ENCODE data around the gene NUP93.
"Not testable (repeated sequence)": the region's sequence is repeated elsewhere in the genome, so short reads cannot be mapped to it uniquely, and the experiment has no call there.

The NUP93 gene

DNA sequence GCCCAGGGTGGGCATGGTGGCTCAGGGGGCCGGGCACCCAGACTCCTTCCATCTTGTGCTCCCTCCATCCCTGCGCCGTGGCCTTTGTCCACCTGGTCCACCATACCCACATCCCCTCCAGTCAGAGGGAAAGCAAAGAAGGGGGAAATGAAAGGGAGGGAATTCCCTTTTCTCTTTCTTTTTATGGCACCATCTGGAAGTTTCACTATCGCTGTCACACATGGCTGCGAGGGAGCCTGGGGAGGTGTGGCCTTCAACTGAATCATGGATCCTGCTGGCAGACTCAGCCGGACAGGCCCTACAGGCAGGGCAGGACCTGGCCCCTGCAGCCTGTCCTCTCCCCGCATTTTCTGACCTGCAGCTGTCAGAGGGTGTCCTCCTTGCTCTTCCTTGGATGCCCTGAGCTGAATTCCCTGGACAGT is 141.3 kb downstream of the NUP93 start:
- H3K27ac Mint-ChIP-seq, result peak overlapping the region; percentile 59
- ATAC-seq (peak; percentile 6), DNase-seq (no peak)
- no peaks in the 10 kb centered on the region for H3K36me3 Mint-ChIP-seq (ENCODE audit: low read depth)
- no peaks in the 10 kb centered on the region for H3K27me3 Mint-ChIP-seq
- peaks cover 17% of the 10 kb centered on the region for H3K4me1 Mint-ChIP-seq
- H3K9me3 Mint-ChIP-seq, result no peaks in the 10 kb centered on the region
- H3K4me3 Mint-ChIP-seq, result no peak overlapping the region

DNA sequence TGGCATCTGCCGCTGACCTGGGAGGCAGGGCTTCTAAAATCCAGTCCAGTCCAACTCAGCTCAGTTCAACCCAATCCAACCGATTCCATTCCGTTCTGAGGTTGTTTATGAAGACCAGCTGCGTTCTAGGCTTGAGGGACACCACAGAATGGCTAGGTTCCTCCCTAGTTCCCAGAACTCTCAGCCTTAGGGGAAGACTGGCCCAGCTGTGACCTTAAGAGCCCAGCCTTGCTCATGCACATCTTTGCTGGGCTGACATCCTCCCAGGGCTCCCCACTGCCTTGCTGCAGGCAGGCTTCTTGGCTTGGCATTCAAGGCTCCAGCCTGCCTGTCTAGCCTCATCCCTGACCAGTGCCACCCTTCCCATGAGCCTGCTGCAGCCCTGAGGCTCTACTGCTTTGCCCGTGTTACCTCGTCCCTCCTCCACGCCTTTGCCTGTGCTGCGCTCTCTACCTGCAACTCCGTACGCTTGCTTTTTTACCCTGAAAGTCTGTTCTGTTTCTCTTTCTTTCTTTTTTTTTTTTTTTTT is 143.0 kb downstream of the NUP93 start:
- Mint-ChIP-seq H3K9me3 (no peaks in the 10 kb centered on the region), H3K27me3 (no peaks in the 10 kb centered on the region), H3K4me1 (peaks cover 12% of the 10 kb centered on the region), H3K27ac (no peak overlapping the region), H3K36me3 (ENCODE audit: low read depth) (no peaks in the 10 kb centered on the region), H3K4me3 (no peak overlapping the region)
- DNase-seq (no peak), ATAC-seq (no peak)

DNA sequence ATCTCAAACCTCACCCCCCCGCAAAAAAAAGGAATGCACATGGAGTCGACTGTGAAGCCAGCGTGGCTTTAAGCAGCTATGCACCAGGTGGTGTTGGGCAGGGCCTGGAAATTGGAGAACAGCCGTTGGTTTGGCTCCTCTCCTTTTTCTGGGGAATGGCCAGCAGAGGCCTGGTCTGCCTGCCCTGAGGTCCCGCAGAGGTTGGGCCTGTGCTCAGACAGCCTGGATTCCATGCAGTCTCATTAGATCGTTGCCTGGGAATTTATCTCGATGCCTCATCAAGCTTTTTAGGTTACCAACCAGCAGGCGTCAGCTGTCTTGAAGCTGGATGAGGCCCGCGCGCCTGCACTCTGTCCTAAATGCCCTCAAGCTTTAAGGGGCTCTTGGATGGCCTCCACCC is 144.9 kb downstream of the NUP93 start:
- H3K36me3 Mint-ChIP-seq (ENCODE audit: low read depth), result no peaks in the 10 kb centered on the region
- DNase-seq, result no peak
- H3K27ac Mint-ChIP-seq, result no peak overlapping the region
- no peaks in the 10 kb centered on the region for H3K27me3 Mint-ChIP-seq
- no peak for ATAC-seq
- no peaks in the 10 kb centered on the region for H3K9me3 Mint-ChIP-seq
- H3K4me3 Mint-ChIP-seq, result no peak overlapping the region
- H3K4me1 Mint-ChIP-seq, result peaks cover 9% of the 10 kb centered on the region

DNA sequence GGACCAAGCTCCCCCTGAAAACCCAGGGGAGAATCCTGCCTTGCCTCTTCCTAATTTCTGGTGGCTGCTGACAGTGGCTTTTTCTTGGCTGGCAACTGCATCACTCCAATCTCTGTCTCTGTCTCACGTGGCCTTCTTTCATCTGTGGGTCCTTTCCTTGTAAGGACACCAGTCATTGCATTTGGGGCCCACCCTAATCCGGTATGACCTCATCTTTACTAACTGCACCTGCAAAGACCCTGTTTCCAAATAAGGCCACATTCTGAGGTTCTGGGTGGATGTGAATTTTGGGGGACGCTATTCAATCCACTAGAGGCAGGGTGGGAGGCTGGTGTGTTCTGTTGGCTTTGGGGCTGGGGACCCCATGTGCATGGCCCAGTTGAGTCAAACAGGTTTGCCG is 146.1 kb downstream of the NUP93 start:
- Mint-ChIP-seq H3K27me3 (no peaks in the 10 kb centered on the region), H3K4me1 (peaks cover 3% of the 10 kb centered on the region), H3K9me3 (no peaks in the 10 kb centered on the region), H3K27ac (no peak overlapping the region), H3K4me3 (no peak overlapping the region), H3K36me3 (ENCODE audit: low read depth) (no peaks in the 10 kb centered on the region)
- DNase-seq, result no peak
- ATAC-seq, result no peak

DNA sequence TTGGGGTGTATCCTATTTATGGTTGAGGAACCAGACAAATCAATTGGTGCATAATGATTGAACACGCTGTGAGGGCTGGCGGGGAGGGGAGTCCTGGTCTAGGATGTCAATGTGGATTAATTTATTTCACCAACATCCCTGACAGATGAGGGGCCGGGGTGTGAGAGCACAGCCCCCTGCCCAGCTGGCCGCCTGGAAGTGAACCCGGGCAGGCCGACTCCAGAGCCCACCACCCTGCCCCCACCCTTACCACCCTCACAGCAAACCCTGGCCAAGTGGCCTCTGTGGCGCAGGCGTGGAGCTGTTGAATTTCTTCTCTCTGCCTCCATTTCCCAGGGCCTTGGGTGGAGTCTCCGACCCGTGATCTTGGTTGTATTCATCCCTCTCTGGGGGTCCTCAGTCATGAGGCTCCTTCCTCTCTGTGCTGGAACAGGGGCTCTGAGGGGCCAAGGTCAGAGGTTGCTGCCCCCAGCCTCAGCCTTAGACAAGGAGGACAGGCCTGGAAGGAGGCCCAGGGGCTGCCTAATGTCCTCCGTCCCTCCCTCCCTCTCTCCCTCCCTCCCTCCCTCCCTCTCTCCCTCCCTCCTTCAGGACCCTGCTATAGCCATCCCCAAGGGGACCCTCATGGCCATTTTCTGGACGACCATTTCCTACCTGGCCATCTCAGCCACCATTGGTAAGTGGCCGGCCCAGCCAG is 147.7 kb downstream of the NUP93 start:
- Mint-ChIP-seq H3K27me3 (no peaks in the 10 kb centered on the region), H3K4me3 (no peak overlapping the region), H3K36me3 (ENCODE audit: low read depth) (no peaks in the 10 kb centered on the region), H3K9me3 (no peaks in the 10 kb centered on the region), H3K27ac (no peak overlapping the region), H3K4me1 (no peaks in the 10 kb centered on the region)
- ATAC-seq (no peak), DNase-seq (no peak)

DNA sequence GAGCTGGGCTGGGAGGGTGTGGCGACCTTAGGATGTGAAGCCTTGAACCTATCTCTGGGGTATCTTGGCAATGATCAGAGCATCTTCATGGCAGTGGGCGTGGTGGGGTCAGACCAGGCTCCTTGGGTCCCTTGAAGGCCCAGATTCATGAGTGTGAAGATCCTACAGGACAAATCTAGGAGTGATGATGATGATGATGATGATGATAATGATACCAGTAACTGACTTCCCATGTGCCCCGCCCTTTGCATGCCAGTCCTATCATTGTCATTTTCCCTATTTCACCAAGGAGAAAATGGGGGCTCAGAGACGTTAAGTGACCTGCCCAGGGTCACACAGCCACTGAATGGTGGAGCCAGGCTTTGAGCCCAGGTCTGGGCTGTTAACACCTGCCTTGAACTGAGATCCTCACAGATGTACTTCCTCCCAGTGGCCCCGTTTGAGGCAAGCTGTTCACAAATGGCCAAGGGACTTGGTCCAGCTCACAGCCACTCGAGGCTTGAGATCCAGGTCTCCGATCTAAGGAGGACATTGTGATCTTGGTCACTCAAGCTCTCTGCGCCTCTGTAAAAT is 148.4 kb downstream of the NUP93 start:
- H3K27ac Mint-ChIP-seq, result no peak overlapping the region
- H3K9me3 Mint-ChIP-seq, result no peaks in the 10 kb centered on the region
- no peak overlapping the region for H3K4me3 Mint-ChIP-seq
- no peaks in the 10 kb centered on the region for H3K36me3 Mint-ChIP-seq (ENCODE audit: low read depth)
- DNase-seq, result no peak
- ATAC-seq, result no peak
- H3K27me3 Mint-ChIP-seq, result no peaks in the 10 kb centered on the region
- no peaks in the 10 kb centered on the region for H3K4me1 Mint-ChIP-seq

DNA sequence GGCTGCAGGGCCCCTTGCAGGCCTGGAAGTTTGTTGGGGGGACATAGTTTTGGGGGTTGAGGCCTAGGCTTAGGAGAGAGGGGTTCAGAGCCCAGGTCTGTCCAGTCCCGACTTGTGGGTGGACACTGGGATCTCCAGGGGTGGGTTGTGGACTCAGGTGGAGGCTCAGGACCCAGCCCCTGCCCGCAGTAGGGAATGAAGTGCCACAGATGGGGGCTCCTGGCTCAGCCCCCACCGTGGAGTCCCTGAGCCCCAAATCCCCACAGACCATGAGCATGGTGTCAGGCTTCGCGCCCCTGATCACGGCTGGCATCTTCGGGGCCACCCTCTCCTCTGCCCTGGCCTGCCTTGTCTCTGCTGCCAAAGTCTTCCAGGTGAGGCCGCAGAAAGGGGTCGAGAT is 149.3 kb downstream of the NUP93 start:
- H3K27ac Mint-ChIP-seq, result no peak overlapping the region
- no peaks in the 10 kb centered on the region for H3K36me3 Mint-ChIP-seq (ENCODE audit: low read depth)
- no peaks in the 10 kb centered on the region for H3K27me3 Mint-ChIP-seq
- H3K9me3 Mint-ChIP-seq, result no peaks in the 10 kb centered on the region
- no peaks in the 10 kb centered on the region for H3K4me1 Mint-ChIP-seq
- ATAC-seq (no peak), DNase-seq (no peak)
- H3K4me3 Mint-ChIP-seq, result no peak overlapping the region

DNA sequence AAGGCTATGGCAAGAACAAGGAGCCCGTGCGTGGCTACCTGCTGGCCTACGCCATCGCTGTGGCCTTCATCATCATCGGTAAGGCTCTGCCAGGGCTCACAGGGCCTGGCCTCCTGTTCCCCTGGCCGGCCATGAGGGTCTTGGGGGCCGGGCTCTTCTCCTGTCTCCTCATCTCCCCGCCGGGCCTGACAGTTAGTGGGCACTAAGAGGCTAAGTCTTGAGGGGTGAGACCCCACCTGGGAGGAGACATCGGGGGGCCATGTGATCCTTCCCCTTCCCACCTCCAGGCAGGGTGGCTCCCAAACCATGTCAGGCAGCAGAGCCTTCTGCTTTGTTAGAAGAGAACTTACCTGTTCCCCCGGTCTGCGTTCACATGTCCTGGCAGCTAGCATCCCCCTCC is 150.2 kb downstream of the NUP93 start:
- DNase-seq, result no peak
- Mint-ChIP-seq H3K27me3 (no peaks in the 10 kb centered on the region), H3K4me3 (no peak overlapping the region), H3K36me3 (ENCODE audit: low read depth) (no peaks in the 10 kb centered on the region), H3K27ac (no peak overlapping the region), H3K4me1 (no peaks in the 10 kb centered on the region), H3K9me3 (no peaks in the 10 kb centered on the region)
- ATAC-seq, result no peak

DNA sequence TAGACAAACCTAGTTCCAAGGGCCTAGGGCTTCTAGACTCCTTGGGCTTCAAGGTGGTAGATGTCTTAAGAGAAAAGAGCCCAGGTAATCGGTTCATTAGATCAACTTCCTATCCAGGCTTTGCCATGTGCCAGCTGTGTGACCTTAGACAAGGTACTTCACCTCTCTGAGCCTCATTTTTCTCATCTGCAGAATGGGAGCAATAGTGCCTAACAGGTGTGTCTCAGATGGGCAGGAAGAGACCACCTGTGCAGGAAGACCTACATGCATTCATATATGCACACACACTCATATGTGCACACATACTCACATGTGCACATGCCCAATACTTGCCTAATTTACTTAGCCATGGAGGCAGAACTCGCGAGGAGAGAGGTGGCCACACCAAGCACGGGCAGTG is 150.8 kb downstream of the NUP93 start:
- ATAC-seq (no peak), DNase-seq (no peak)
- Mint-ChIP-seq H3K27me3 (no peaks in the 10 kb centered on the region), H3K9me3 (no peaks in the 10 kb centered on the region), H3K4me1 (no peaks in the 10 kb centered on the region), H3K36me3 (ENCODE audit: low read depth) (no peaks in the 10 kb centered on the region), H3K27ac (no peak overlapping the region), H3K4me3 (no peak overlapping the region)

DNA sequence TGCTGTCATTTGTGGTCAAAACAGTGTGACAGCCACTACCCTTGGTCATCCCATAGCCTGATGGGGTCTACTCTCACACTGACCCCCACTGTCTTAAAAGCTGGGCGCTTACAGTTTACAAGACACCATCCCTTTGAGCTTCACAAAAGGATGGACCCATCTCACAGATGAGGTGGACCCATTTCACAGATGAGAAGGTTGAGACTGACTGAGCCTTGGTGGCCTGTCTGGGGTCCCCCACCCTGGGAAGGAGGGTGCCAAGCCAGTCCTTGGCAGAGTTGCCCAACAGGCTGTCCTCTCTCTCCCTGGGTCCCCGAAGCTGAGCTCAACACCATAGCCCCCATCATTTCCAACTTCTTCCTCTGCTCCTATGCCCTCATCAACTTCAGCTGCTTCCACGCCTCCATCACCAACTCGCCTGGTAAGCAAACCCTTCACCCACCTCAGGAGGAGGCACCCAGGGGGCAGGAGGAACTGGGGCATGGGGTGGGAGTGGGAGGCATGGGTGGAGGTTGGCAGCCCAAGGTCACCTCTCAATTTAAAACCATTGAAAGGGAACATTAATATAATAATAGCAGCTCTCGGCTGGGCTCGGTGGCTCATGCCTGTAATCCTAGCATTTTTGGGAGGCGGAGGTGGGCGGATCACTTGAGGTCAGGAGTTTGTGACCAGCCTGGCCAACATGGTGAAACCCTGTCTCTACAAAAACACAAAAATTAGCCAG is 152.3 kb downstream of the NUP93 start:
- Mint-ChIP-seq H3K4me3 (no peak overlapping the region), H3K9me3 (no peaks in the 10 kb centered on the region), H3K27me3 (no peaks in the 10 kb centered on the region), H3K27ac (no peak overlapping the region), H3K36me3 (ENCODE audit: low read depth) (no peaks in the 10 kb centered on the region), H3K4me1 (no peaks in the 10 kb centered on the region)
- no peak for DNase-seq
- no peak for ATAC-seq

DNA sequence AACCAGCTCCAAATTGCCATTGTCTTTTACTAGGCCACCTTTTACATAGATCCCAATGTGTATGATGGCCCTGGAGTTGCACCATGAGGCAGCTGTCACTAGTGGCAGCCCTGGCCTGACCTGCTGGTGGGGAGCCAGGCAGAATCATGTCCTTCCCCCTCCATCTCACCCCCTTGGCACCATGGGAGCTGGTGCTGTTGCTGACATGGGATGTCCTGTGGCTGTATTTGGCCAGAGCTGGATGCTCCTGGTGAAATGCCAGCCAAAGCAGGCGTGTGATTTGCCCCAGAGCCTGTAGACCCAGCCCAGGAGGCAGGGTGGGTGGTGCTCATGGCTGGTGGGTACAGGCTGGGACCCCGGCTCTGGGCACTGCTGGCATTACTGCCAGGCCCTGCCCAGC is 153.7 kb downstream of the NUP93 start:
- no peaks in the 10 kb centered on the region for H3K9me3 Mint-ChIP-seq
- ATAC-seq (no peak), DNase-seq (no peak)
- no peak overlapping the region for H3K27ac Mint-ChIP-seq
- H3K27me3 Mint-ChIP-seq, result no peaks in the 10 kb centered on the region
- no peaks in the 10 kb centered on the region for H3K36me3 Mint-ChIP-seq (ENCODE audit: low read depth)
- H3K4me3 Mint-ChIP-seq, result no peak overlapping the region
- no peaks in the 10 kb centered on the region for H3K4me1 Mint-ChIP-seq

DNA sequence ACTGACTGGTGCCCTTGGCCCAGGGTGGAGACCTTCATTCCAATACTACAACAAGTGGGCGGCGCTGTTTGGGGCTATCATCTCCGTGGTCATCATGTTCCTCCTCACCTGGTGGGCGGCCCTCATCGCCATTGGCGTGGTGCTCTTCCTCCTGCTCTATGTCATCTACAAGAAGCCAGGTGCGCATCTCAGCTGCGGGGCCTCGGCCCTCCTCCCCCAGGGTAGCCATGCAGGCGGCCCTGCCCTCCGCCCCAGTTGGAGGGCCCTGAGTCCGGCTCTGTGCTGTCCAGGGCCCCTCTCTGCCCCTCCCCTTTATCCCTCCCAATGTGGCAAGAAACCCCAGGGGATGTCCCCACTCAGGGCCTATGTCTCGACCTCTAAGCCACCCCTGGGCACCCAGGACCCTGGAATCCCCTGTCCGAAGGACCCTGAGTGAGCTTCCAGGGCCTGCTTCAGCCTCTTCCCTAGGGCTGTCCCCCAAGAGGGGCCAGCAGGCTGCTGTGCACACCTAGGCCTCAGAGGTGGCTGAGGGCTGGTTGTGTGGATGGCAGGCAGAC is 154.2 kb downstream of the NUP93 start:
- no peak for DNase-seq
- ATAC-seq, result no peak
- Mint-ChIP-seq H3K9me3 (no peaks in the 10 kb centered on the region), H3K36me3 (ENCODE audit: low read depth) (no peaks in the 10 kb centered on the region), H3K4me3 (no peak overlapping the region), H3K27me3 (no peaks in the 10 kb centered on the region), H3K4me1 (peaks cover 1% of the 10 kb centered on the region), H3K27ac (no peak overlapping the region)

DNA sequence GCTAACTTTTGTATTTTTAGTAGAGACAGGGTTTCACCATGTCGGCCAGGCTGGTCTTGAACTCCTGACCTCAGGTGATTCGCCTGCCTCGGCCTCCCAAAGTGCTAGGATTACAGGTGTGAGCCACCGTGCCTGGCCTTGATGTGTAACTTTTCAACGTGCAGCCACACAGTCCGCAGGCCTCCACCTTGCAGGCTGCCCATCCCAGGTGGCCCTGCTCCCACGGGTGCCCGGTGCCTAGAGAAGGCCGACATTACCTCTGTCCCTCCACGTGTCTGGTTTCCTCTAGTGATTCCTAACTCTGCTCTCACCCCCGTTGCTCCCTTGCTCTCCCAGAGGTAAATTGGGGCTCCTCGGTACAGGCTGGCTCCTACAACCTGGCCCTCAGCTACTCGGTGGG is 155.0 kb downstream of the NUP93 start:
- not testable (repeated sequence) for ATAC-seq; H3K4me3 Mint-ChIP-seq; H3K4me1 Mint-ChIP-seq; H3K9me3 Mint-ChIP-seq; H3K27ac Mint-ChIP-seq; H3K36me3 Mint-ChIP-seq (ENCODE audit: low read depth); DNase-seq; H3K27me3 Mint-ChIP-seq

DNA sequence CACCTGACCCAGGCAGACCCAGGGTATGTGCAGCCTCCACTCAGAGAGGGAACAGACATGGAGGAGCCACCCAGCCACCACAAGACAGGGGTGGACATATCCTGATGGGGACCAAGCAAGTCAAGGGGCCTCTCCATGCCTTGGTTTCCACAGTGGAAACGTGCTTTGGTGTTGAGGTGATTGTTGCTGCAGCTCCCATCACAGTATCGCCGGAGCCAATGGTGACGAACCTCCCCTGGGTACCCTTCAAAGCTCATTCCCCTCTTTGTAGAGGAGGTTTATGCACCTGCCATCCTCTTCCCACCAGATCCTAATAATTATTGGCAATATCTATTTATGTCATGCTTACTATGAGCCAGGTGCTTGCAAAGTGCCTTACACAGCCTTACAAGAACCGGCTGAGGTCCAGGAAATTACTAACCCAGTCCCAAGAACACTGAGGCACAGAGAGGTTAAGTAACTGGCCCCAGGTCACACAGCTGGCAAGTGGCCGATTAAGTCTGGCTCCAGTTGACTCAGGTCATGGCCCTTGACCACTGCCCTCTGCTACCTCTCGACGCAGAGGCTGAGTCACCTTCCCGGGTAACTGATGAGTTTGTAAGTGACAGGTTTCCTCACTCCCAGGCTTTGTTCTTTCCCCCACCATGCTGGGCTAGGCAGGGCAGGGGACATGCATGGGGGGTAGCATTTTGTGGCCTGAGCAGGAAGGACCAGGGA is 155.7 kb downstream of the NUP93 start:
- Mint-ChIP-seq H3K27me3 (no peaks in the 10 kb centered on the region), H3K9me3 (no peaks in the 10 kb centered on the region), H3K4me1 (peaks cover 1% of the 10 kb centered on the region), H3K36me3 (ENCODE audit: low read depth) (no peaks in the 10 kb centered on the region), H3K4me3 (no peak overlapping the region), H3K27ac (no peak overlapping the region)
- no peak for ATAC-seq
- DNase-seq, result no peak
